ENCODE measurements around the gene USP20. TPM values are rescaled to one million over a fixed set of nuclear protein-coding genes. Genes with fewer than 3 reads are reported as not detected.

USP20 gene
- total RNA-seq, 1 donor from 2014 or later: 35.9 TPM

DNA sequence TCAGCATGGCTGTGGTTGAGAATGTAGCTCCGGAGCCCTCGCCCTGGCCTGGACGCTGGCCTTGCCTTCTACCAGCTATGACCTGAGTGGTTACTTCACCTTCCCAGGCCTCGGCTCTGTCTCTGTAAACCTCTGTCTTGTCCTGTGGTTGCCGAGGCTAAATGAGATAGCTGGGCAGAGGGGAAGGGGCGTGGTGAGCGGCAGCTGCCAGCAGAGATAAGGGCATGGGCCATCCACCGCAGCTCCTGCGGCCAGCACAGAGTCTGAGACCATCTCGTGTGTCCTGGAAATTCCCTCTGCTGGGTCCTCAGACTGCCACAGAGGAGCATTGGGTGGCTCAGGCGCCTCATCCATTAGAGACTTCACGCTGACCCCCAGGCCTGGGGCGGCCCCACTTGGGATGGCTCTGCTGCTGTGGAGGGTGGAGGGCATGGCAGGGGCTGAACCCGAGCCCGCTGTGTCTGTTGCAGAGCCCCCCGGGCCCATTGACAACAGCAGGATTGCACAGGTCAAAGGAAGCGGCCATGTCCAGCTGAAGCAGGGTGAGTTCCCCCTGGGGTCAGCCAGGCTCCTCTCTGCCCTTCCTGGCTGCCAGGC, 43.9 kb downstream of the USP20 start:
- TF ChIP-seq CTCF (conservative IDR thresholded peaks at IDR 0.05): no peak
- H3K27ac Mint-ChIP-seq (ENCODE audit: unreplicated experiment): no peak overlapping the region
- H3K27me3 Mint-ChIP-seq (ENCODE audit: low read depth): no peaks in the 10 kb centered on the region
- no peaks in the 10 kb centered on the region for H3K36me3 Mint-ChIP-seq (ENCODE audit: low read depth)
- H3K4me3 Mint-ChIP-seq: no peak overlapping the region
- no peak for DNase-seq (ENCODE audit: low read depth, low spot score)
- no peaks in the 10 kb centered on the region for H3K9me3 Mint-ChIP-seq
- peaks cover 4% of the 10 kb centered on the region for H3K4me1 Mint-ChIP-seq

DNA sequence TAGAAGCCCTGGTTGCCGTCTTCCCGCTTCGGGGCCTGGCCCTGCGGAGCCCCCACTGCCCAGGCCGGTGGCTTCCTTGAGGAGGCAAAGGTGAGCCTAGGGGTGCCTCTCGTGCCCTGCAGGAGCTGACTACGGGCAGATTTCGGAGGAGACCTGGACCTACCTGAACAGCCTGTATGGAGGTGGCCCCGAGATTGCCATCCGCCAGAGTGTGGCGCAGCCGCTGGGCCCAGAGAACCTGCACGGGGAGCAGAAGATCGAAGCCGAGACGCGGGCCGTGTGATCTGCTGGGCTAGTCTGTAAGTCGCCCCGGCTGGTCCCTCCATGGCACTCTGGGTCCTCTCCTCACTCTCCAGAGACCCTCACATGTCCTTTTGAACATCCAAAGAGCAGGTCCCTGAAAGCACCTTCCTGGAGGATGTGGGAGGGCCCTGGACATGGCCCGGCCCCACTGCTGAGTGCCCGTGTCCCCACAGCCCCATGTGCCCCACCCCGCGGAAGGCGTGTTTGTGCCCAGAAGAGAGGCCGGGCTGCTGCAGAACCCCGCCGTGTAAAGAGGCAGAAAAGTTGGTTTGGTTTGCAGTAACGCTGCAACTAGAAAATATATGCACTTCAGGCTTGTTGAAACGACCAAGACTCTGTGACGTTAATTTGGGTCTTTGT, 44.9 kb downstream of the USP20 start:
- TF ChIP-seq CTCF (conservative IDR thresholded peaks at IDR 0.05): no peak
- Mint-ChIP-seq H3K9me3 (no peaks in the 10 kb centered on the region), H3K4me1 (peaks cover 13% of the 10 kb centered on the region), H3K27me3 (ENCODE audit: low read depth) (no peaks in the 10 kb centered on the region), H3K36me3 (ENCODE audit: low read depth) (no peaks in the 10 kb centered on the region), H3K4me3 (no peak overlapping the region), H3K27ac (ENCODE audit: unreplicated experiment) (no peak overlapping the region)
- DNase-seq (ENCODE audit: low read depth, low spot score): no peak

DNA sequence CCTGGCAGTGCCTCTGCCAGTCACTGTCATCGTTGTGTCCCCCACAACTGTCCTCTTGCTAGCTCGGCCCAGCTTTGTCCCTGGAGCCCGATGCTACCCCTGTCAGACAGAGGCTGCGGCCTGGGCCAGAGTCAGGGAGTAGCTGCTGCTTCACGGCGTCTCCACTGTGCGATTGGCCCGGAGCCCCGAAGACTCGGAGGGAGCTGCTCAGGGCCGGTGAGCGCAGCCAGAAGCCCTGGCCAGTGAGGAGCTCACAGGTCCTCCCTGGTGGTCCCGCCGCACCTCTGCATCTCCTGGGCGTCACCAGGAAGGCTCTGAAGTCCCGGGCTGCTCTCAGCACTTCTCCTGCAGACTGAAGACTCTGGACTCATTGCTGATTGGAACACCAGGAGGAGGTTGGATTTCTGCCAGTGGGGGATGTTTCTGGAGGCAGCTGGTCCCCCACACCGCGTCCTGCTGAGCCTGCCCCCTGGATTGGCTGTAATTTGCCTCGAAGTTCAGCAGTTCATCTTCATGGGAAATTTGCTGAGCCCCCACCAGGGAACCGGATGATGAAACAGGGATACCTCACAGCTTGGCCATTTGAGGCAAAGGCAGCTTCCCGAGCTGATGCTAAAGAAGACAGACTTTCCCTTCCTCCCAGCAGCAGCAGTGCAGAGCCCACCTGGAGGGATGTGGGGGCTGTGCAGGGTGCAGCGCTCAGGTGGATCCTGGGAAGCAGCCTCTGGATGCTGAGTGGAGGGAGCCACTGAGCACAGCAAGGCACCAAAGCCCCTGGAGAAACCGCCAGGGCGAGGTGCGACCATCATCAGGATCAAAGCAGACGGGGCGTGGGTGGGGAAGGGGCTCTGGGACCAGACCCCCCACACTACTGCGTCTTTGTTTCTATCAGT, 45.6 kb downstream of the USP20 start:
- no peak for TF ChIP-seq CTCF (conservative IDR thresholded peaks at IDR 0.05)
- Mint-ChIP-seq H3K4me3 (no peak overlapping the region), H3K27me3 (ENCODE audit: low read depth) (no peaks in the 10 kb centered on the region), H3K27ac (ENCODE audit: unreplicated experiment) (no peak overlapping the region), H3K36me3 (ENCODE audit: low read depth) (no peaks in the 10 kb centered on the region), H3K4me1 (peaks cover 20% of the 10 kb centered on the region), H3K9me3 (no peaks in the 10 kb centered on the region)
- no peak for DNase-seq (ENCODE audit: low read depth, low spot score)

DNA sequence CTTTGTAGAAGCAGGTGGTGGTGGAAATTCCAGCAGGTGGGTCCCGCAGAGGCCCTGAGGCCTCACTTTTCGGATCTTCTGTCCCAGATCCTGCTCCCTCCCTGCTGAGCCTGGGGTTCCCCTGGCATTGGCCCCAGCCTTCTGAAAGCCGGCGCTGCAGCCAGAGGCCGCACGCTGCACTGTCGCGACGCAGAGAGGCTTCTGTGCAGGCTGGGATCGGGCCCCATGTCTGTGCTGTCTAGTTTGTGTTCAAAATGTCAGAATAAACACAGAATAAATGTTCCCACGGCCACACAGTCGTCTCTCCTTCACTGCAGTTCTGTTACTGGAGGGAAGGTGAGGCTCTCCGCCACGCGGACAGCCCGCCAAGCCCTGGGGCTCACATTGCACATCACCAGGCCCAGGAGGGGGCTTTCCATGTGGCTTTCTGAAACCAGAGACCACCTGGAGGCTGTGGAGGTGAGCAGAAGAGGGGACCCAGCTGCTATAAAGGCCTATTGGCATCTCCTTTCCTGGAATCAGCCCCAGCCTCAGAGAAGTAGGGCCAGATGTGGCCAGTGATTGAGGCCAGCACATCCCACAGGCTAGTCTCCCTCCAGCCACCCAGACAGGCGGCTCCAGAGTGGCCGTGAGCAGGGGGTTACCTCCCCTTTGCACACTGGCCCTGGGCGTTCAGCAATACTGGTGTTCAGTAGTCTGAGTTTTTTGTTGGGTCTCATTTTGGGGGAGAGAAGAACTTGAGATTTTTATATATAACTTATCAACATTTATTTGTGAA, 46.5 kb downstream of the USP20 start:
- no peaks in the 10 kb centered on the region for H3K27me3 Mint-ChIP-seq (ENCODE audit: low read depth)
- no peak for DNase-seq (ENCODE audit: low read depth, low spot score)
- H3K36me3 Mint-ChIP-seq (ENCODE audit: low read depth): no peaks in the 10 kb centered on the region
- no peak for TF ChIP-seq CTCF (conservative IDR thresholded peaks at IDR 0.05)
- H3K27ac Mint-ChIP-seq (ENCODE audit: unreplicated experiment): no peak overlapping the region
- no peak overlapping the region for H3K4me3 Mint-ChIP-seq
- peaks cover 23% of the 10 kb centered on the region for H3K4me1 Mint-ChIP-seq
- H3K9me3 Mint-ChIP-seq: no peaks in the 10 kb centered on the region

Data from neural crest cell (in vitro differentiated cells).